GM23338 (cell line): Measurements from ENCODE around the gene FOXE3. TPM values are rescaled to one million over a fixed set of nuclear protein-coding genes. Genes with fewer than 3 reads are reported as not detected.

Experiments
- ATAC-seq: fragments of 200-7000 bp; cut with Tn5 transposase; 3 replicates; pipeline ENCODE4 v1.9.1; 2020
- DNase-seq: peaks from one replicate; pipeline ENCODE4 v3.0.0-alpha.2; 2015; ENCODE audit warnings: low spot score
- H2AFZ ChIP-seq: fragments of 200-600 bp; sonication (generic); 2 replicates; pipeline ENCODE4 v1.8.0; 2016; ENCODE audit warnings: antibody characterized with exemption, mild to moderate bottlenecking, moderate library complexity
- H3F3A ChIP-seq: fragments of 200-600 bp; sonication (generic); replicated peaks from 2 replicates; pipeline ENCODE4 v1.8.0; 2017; ENCODE audit warnings: antibody characterized with exemption, mixed run types, low read depth
- H3K27ac ChIP-seq: fragments of 200-600 bp; sonication (generic); 2 replicates; pipeline ENCODE4 v1.6.1; 2016; ENCODE audit warnings: low read depth
- H3K27me3 ChIP-seq: fragments of 200-600 bp; sonication (generic); 2 replicates; pipeline ENCODE4 v1.8.0; 2016; ENCODE audit warnings: mild to moderate bottlenecking, mixed run types, moderate library complexity; ENCODE audit not compliant: insufficient read depth
- H3K36me3 ChIP-seq: fragments of 200-600 bp; sonication (generic); 2 replicates; pipeline ENCODE4 v1.8.0; 2016; ENCODE audit warnings: mild to moderate bottlenecking; ENCODE audit not compliant: insufficient read depth
- H3K4me1 ChIP-seq: fragments of 200-600 bp; sonication (generic); 2 replicates; pipeline ENCODE4 v1.8.0; 2016; ENCODE audit warnings: mild to moderate bottlenecking, moderate library complexity; ENCODE audit not compliant: insufficient read depth
- H3K4me2 ChIP-seq: fragments of 200-600 bp; sonication (generic); 2 replicates; pipeline ENCODE4 v1.7.1; 2017; ENCODE audit warnings: mixed run types
- H3K4me3 ChIP-seq: fragments of 200-600 bp; sonication (generic); 2 replicates; pipeline ENCODE4 v1.6.1; 2016; ENCODE audit warnings: mixed run types
- H3K79me2 ChIP-seq: fragments of 200-600 bp; sonication (generic); replicated peaks from 2 replicates; pipeline ENCODE4 v1.8.0; 2017; ENCODE audit warnings: mild to moderate bottlenecking; ENCODE audit not compliant: insufficient read depth
- H3K9me2 ChIP-seq: fragments of 200-600 bp; sonication (generic); 2 replicates; pipeline ENCODE4 v1.8.0; 2017; ENCODE audit not compliant: insufficient read depth
- H4K20me1 ChIP-seq: fragments of 200-600 bp; sonication (generic); replicated peaks from 2 replicates; pipeline ENCODE4 v1.8.0; 2017; ENCODE audit warnings: mild to moderate bottlenecking; ENCODE audit not compliant: insufficient read depth
- H3K27ac Mint-ChIP-seq: 2 replicates; pipeline ENCODE4 v1.8.0; 2020; ENCODE audit warnings: inconsistent platforms, mild to moderate bottlenecking, moderate library complexity, mixed read lengths
- H3K27me3 Mint-ChIP-seq: 3 replicates; pipeline ENCODE4 v1.8.0; 2022; ENCODE audit warnings: low read depth, mild to moderate bottlenecking, moderate library complexity, mixed read lengths, inconsistent platforms; ENCODE audit not compliant: insufficient read depth, poor library complexity
- H3K36me3 Mint-ChIP-seq: 3 replicates; pipeline ENCODE4 v1.8.0; 2021; ENCODE audit warnings: low read depth, mild to moderate bottlenecking, inconsistent platforms, moderate library complexity, mixed read lengths
- H3K4me1 Mint-ChIP-seq: 3 replicates; pipeline ENCODE4 v1.8.0; 2020; ENCODE audit warnings: mild to moderate bottlenecking, inconsistent platforms, mixed read lengths
- H3K4me3 Mint-ChIP-seq: 3 replicates; pipeline ENCODE4 v1.8.0; 2021; ENCODE audit warnings: moderate library complexity, mild to moderate bottlenecking, inconsistent platforms, mixed read lengths
- H3K9me3 Mint-ChIP-seq: 3 replicates; pipeline ENCODE4 v1.8.0; 2020; ENCODE audit warnings: moderate library complexity, mild to moderate bottlenecking, inconsistent platforms, mixed read lengths
- CREB1 ChIP-seq: fragments of 250-450 bp; sonication (Bioruptor Pico); IDR thresholded peaks from 2 replicates; pipeline ENCODE4 v1.5.0; 2020; ENCODE audit warnings: low read depth, mild to moderate bottlenecking, moderate library complexity
- EZH2phosphoT487 ChIP-seq: fragments of 200-600 bp; sonication (generic); IDR thresholded peaks from one replicate; pipeline ENCODE4 v1.8.1; 2018; ENCODE audit warnings: antibody characterized with exemption; ENCODE audit not compliant: unreplicated experiment
- JUNB ChIP-seq: IDR thresholded peaks from one replicate; pipeline ENCODE4 v1.6.1; 2016; ENCODE audit warnings: antibody characterized with exemption; ENCODE audit not compliant: unreplicated experiment
- NANOG ChIP-seq: IDR thresholded peaks from 2 replicates; pipeline ENCODE4 v1.6.1; 2016; ENCODE audit warnings: antibody characterized with exemption, borderline replicate concordance
- POLR2AphosphoS5 ChIP-seq: IDR thresholded peaks from 2 replicates; pipeline ENCODE4 v1.6.1; 2016; ENCODE audit warnings: antibody characterized with exemption, low read depth
- STAT1 ChIP-seq: IDR thresholded peaks from one replicate; pipeline ENCODE4 v1.6.1; 2016; ENCODE audit warnings: antibody characterized with exemption; ENCODE audit not compliant: unreplicated experiment
- ZNF331 ChIP-seq: fragments of 250-450 bp; sonication (Bioruptor Pico); IDR thresholded peaks from 2 replicates; pipeline ENCODE4 v1.5.0; 2020; ENCODE audit warnings: low read depth, mild to moderate bottlenecking, moderate library complexity
- polyA plus RNA-seq: library from polyadenylated mRNA; unstranded; fragments of >200 nt; fragmentation: Nextera tagmentation; extraction: Ambion mirVana; gene quantifications from 2 replicates; pipeline ENCODE4 v1.2.1, GENCODE V29; 2016
- total RNA-seq: library from RNA; depleted of rRNA; stranded (reverse); fragments of >200 nt; shearing (Covaris generic); gene quantifications from 2 replicates; pipeline ENCODE4 v1.2.3, GENCODE V29; 2014
- TF ChIP-seq, protein P1 (sequence below): IDR thresholded peaks from 2 replicates; pipeline ENCODE4 v1.6.1; 2016; ENCODE audit warnings: antibody characterized with exemption
- TF ChIP-seq, protein P2 (sequence below), 2 experiments: fragments of 200-600 bp in 1 of 2; sonication (generic) in 1 of 2; conservative IDR thresholded peaks; 2 replicates each; pipeline versions ENCODE4 v1.5.1 to v1.6.1; 2016 to 2017; ENCODE audit warnings: antibody characterized with exemption in 2 of 2, low read depth in 2 of 2, mild to moderate bottlenecking in 2 of 2, moderate library complexity in 1 of 2
- TF ChIP-seq, protein P3 (sequence below): fragments of 250-450 bp; sonication (Bioruptor Pico); IDR thresholded peaks from 2 replicates; pipeline ENCODE4 v1.5.0; 2020; ENCODE audit warnings: mild to moderate bottlenecking, moderate library complexity

The FOXE3 gene
- total and polyA plus RNA-seq, 2 experiments from 2014 or later = not detected

DNA sequence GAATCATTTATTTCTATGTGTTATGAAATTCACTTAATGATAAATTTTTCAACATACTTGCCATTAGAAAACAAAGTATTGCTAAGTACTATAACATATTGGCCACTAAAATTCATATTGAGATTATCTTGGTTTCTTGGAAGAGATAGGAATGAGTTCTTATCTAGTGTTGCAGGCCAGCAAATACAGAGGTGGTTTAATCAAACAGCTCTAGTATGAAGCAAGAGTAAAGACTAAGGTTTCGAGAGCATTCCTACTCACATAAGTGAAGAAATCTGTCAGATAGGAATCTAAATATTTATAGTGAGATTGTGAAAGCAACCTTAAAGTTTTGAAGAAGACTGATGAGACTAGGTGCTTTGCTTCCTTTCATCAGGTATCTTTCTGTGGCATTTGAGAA is 37.9 kb upstream of the FOXE3 start (continued):
- no peak for TF ChIP-seq NANOG
- no peak for TF ChIP-seq POLR2AphosphoS5
- TF ChIP-seq, protein P1, sequence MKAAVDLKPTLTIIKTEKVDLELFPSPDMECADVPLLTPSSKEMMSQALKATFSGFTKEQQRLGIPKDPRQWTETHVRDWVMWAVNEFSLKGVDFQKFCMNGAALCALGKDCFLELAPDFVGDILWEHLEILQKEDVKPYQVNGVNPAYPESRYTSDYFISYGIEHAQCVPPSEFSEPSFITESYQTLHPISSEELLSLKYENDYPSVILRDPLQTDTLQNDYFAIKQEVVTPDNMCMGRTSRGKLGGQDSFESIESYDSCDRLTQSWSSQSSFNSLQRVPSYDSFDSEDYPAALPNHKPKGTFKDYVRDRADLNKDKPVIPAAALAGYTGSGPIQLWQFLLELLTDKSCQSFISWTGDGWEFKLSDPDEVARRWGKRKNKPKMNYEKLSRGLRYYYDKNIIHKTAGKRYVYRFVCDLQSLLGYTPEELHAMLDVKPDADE = no peak
- TF ChIP-seq ZNF331 (CRISPR knock-in tag) = no peak
- TF ChIP-seq JUNB = no peak
- TF ChIP-seq, protein P2, sequence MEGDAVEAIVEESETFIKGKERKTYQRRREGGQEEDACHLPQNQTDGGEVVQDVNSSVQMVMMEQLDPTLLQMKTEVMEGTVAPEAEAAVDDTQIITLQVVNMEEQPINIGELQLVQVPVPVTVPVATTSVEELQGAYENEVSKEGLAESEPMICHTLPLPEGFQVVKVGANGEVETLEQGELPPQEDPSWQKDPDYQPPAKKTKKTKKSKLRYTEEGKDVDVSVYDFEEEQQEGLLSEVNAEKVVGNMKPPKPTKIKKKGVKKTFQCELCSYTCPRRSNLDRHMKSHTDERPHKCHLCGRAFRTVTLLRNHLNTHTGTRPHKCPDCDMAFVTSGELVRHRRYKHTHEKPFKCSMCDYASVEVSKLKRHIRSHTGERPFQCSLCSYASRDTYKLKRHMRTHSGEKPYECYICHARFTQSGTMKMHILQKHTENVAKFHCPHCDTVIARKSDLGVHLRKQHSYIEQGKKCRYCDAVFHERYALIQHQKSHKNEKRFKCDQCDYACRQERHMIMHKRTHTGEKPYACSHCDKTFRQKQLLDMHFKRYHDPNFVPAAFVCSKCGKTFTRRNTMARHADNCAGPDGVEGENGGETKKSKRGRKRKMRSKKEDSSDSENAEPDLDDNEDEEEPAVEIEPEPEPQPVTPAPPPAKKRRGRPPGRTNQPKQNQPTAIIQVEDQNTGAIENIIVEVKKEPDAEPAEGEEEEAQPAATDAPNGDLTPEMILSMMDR (conservative IDR thresholded peaks at IDR 0.05; ENCODE audit: low read depth in 2 of 2) = no peak
- TF ChIP-seq EZH2phosphoT487 = no peak
- TF ChIP-seq STAT1 = no peak

DNA sequence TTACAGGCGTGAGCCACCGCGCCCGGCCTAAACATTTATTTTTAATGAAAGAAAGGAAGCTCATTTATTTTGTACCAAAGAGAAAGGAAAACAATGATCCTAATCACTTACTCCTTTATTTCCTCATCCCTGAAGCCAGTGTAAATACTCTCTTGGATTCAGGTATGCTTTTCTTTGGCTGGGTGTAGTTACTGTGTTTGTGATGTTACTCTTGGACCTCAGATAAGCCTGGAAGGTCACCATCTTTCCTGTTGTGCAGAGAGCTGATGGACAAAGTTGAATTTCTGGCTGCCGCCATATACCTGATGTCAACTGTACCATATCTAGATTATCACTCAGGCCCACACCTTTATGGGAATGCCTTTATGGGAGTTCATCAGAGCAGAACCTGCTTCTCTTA is 35.4 kb upstream of the FOXE3 start:
- H3K4me1 ChIP-seq = peaks cover 11% of the 10 kb centered on the region
- H4K20me1 ChIP-seq = no peaks in the 10 kb centered on the region
- Mint-ChIP-seq H3K9me3 (no peaks in the 10 kb centered on the region), H3K4me1 (peaks cover 12% of the 10 kb centered on the region), H3K36me3 (no peaks in the 10 kb centered on the region), H3K27ac (no peak overlapping the region), H3K4me3 (no peak overlapping the region), H3K27me3 (peaks cover 5% of the 10 kb centered on the region)
- H3K9me2 ChIP-seq = no peaks in the 10 kb centered on the region
- H3K27me3 ChIP-seq = no peaks in the 10 kb centered on the region
- no peak overlapping the region for H3K4me2 ChIP-seq
- H3K4me3 ChIP-seq = no peak overlapping the region
- H3K36me3 ChIP-seq = no peaks in the 10 kb centered on the region
- no peak overlapping the region for H3K27ac ChIP-seq
- H3K79me2 ChIP-seq = no peaks in the 10 kb centered on the region
- no peak for TF ChIP-seq ZNF331 (CRISPR knock-in tag)
- TF ChIP-seq, protein P3, sequence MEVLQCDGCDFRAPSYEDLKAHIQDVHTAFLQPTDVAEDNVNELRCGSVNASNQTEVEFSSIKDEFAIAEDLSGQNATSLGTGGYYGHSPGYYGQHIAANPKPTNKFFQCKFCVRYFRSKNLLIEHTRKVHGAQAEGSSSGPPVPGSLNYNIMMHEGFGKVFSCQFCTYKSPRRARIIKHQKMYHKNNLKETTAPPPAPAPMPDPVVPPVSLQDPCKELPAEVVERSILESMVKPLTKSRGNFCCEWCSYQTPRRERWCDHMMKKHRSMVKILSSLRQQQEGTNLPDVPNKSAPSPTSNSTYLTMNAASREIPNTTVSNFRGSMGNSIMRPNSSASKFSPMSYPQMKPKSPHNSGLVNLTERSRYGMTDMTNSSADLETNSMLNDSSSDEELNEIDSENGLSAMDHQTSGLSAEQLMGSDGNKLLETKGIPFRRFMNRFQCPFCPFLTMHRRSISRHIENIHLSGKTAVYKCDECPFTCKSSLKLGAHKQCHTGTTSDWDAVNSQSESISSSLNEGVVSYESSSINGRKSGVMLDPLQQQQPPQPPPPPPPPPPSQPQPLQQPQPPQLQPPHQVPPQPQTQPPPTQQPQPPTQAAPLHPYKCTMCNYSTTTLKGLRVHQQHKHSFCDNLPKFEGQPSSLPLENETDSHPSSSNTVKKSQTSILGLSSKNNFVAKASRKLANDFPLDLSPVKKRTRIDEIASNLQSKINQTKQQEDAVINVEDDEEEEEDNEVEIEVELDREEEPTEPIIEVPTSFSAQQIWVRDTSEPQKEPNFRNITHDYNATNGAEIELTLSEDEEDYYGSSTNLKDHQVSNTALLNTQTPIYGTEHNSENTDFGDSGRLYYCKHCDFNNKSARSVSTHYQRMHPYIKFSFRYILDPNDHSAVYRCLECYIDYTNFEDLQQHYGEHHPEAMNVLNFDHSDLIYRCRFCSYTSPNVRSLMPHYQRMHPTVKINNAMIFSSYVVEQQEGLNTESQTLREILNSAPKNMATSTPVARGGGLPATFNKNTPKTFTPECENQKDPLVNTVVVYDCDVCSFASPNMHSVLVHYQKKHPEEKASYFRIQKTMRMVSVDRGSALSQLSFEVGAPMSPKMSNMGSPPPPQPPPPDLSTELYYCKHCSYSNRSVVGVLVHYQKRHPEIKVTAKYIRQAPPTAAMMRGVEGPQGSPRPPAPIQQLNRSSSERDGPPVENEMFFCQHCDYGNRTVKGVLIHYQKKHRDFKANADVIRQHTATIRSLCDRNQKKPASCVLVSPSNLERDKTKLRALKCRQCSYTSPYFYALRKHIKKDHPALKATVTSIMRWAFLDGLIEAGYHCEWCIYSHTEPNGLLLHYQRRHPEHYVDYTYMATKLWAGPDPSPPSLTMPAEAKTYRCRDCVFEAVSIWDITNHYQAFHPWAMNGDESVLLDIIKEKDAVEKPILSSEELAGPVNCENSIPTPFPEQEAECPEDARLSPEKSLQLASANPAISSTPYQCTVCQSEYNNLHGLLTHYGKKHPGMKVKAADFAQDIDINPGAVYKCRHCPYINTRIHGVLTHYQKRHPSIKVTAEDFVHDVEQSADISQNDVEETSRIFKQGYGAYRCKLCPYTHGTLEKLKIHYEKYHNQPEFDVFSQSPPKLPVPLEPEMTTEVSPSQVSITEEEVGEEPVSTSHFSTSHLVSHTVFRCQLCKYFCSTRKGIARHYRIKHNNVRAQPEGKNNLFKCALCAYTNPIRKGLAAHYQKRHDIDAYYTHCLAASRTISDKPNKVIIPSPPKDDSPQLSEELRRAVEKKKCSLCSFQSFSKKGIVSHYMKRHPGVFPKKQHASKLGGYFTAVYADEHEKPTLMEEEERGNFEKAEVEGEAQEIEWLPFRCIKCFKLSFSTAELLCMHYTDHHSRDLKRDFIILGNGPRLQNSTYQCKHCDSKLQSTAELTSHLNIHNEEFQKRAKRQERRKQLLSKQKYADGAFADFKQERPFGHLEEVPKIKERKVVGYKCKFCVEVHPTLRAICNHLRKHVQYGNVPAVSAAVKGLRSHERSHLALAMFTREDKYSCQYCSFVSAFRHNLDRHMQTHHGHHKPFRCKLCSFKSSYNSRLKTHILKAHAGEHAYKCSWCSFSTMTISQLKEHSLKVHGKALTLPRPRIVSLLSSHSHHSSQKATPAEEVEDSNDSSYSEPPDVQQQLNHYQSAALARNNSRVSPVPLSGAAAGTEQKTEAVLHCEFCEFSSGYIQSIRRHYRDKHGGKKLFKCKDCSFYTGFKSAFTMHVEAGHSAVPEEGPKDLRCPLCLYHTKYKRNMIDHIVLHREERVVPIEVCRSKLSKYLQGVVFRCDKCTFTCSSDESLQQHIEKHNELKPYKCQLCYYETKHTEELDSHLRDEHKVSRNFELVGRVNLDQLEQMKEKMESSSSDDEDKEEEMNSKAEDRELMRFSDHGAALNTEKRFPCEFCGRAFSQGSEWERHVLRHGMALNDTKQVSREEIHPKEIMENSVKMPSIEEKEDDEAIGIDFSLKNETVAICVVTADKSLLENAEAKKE (CRISPR knock-in tag) = no peak
- TF ChIP-seq, protein P2 (conservative IDR thresholded peaks at IDR 0.05; ENCODE audit: low read depth in 2 of 2) = no peak
- TF ChIP-seq NANOG = no peak
- no peak for TF ChIP-seq EZH2phosphoT487
- no peak for TF ChIP-seq CREB1 (CRISPR knock-in tag)
- TF ChIP-seq, protein P1 = no peak
- DNase-seq (no peak), ATAC-seq (no peak)
- no peaks in the 10 kb centered on the region for H3F3A ChIP-seq
- no peak overlapping the region for H2AFZ ChIP-seq
